ENCODE data around the gene ALKAL2.

ALKAL2 gene

GRCh38 chr2:231521-232185 lies 56.2 kb downstream of the ALKAL2 start:
- TF ChIP-seq, protein P1, sequence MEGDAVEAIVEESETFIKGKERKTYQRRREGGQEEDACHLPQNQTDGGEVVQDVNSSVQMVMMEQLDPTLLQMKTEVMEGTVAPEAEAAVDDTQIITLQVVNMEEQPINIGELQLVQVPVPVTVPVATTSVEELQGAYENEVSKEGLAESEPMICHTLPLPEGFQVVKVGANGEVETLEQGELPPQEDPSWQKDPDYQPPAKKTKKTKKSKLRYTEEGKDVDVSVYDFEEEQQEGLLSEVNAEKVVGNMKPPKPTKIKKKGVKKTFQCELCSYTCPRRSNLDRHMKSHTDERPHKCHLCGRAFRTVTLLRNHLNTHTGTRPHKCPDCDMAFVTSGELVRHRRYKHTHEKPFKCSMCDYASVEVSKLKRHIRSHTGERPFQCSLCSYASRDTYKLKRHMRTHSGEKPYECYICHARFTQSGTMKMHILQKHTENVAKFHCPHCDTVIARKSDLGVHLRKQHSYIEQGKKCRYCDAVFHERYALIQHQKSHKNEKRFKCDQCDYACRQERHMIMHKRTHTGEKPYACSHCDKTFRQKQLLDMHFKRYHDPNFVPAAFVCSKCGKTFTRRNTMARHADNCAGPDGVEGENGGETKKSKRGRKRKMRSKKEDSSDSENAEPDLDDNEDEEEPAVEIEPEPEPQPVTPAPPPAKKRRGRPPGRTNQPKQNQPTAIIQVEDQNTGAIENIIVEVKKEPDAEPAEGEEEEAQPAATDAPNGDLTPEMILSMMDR (IDR thresholded peaks at IDR 0.05), result no peak

Data from LNCAP (cell line).